GM18519 (cell line): ENCODE measurements around the gene MIEF2.
"Not testable (repeated sequence)": the region's sequence is repeated elsewhere in the genome, so short reads cannot be mapped to it uniquely, and the experiment has no call there.

Experiments
- ATAC-seq: cut with Tn5 transposase; IDR thresholded peaks from one replicate; pipeline ENCODE4 v1.9.1; 2021; ENCODE audit warnings: mild to moderate bottlenecking, moderate library complexity; ENCODE audit not compliant: unreplicated experiment, low FRiP score

The MIEF2 gene

DNA sequence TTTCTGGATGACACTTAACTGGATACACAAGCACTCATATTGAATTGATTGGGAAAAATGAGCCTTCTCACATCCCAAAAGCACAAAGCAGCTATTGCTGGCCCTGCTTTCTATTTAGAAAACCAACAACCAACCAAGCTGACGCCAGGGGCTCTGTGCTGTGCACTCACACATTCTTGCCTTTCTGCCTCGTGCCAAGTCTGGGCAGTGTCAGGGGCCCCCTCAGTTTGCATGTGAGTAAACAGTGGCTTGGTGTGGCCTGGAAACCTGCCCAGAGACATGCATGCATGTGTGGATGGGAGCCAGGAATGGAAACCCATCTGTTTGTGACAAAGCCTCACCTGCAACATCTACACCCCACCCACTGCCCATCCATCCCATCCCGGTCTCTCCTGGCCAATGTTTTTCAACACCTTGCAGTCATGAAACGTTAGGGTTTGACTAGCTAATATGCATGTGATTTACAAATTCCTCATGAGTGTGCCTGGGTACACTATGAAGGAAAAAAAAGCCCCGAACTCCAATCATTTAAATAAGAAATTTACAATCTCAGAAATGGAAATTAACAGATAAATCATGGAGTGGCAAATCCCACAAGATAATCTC lies 20.4 kb downstream of the MIEF2 start:
- no peak for ATAC-seq

DNA sequence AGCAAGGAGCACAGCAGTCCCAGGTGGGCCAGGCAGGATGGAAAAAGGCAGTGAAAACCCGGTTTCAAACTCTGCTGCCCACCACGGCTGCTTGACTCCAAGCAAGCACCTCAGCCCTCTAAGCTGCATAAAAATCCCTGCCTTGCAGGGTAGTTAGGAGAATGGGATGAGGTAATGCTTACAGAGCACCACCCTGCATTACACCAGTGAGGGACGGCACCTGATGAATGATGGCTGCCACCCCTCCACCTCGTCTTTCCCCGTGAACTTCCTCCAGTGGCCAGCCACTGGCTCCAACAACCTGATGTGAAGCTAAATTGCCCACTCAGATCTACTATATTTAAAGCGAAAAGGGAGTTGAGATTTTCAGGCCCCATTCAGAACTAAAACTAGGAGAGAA lies 21.3 kb downstream of the MIEF2 start:
- ATAC-seq: no peak

DNA sequence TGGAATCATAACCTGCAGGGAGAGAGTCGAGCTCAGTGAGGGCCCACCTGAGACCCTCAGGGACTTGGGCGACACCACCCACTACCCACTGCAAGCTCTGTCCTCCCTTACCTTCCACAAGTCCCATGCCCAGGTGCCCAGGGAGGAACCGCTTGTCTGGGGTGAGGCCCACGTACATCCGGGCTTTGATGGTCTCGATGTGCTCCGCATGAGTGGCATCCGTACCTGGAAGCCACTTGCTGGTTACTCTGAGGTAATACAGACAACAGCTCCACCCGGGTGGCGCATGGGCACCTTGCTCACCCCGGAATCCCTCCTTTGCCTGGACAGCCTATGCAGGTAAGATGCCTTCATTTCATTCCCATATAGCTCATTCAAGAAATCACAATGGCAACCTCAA lies 24.8 kb downstream of the MIEF2 start:
- ATAC-seq: no peak

DNA sequence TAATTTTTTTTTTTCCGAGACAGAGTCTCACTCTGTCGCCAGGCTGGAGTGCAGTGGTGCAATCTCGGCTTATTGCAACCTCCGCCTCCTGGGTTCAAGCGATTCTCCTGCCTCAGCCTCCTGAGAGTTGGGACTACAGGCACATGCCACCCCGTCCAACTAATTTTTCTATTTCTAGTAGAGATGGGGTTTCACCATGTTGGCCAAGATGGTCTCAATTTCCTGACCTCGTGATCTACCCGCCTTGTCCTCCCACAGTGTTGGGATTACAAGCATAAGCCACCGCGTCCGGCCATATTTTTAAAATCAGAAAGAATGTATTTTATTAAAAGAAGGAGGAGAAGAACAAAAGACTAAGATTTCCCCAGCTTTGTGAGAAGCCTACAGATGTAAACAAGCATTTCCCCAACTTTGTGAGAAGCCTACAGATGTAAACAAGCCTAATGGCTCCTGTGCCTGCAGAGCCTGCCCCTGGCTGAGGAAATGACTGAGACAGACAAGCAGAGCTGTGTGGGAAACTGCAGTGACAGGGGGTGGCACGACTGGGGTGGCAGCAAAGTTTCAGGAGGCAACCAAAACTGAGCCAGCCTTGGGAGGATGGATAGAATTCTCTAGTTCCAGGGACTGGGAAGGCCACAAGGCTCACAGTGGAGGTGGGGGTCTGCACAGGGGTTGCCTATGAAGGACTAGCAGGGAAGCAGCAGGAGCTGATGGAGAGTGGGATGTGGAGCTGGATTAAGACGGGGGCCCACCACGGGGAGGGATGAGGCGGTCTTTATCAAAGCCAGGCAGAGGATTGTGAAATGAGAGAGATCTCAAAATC lies 31.5 kb downstream of the MIEF2 start:
- ATAC-seq: no peak

DNA sequence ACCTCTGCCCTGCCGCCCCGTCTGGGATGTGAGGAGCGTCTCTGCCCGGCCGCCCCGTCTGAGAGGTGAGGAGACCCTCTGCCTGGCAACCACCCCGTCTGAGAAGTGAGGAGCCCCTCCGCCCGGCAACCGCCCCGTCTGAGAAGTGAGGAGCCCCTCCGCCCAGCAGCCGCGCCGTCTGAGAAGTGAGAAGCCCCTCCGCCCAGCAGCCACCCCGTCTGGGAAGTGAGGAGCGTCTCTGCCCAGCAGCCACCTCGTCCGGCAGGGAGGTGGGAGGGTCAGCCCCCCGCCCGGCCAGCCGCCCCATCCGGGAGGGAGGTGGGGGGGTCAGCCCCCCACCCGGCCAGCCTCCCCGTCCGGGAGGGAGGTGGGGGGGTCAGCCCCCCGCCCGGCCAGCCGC lies 37.6 kb downstream of the MIEF2 start:
- ATAC-seq: not testable (repeated sequence)

DNA sequence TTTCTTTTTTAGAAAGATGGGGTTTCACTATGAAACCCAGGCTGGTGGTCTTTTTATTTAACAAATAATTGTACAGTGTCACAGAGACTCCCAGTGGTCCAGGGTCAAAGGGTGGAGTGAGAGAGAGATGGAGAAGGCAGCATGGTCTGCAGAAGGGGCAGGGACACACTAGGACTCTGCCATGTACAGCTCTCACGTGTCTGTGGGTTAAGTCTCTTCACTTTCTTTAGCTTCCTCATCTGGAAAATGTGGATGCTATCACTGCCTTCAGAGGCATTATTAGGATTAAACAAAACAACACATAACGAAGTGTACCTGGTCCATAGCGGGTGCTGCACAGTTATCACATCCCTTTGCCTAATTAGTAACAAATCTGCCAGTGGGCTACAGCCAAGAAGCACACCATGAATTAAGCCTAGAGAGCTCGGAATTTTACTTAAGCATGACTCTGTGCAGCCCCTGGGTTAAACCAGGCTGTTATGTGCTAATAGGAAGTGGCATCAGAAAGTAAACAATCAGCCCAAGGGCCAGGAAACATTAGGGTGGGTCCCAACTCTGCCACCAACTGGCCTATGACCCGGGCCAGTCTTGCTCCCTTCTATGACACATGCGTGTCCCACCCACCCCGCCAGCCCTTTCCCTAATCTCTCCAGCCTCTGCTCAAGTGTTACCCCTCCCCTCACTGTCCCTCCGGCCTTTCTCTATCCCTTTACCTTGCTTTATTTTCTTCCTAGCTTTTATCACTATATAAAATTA lies 40.4 kb downstream of the MIEF2 start:
- ATAC-seq: no peak

DNA sequence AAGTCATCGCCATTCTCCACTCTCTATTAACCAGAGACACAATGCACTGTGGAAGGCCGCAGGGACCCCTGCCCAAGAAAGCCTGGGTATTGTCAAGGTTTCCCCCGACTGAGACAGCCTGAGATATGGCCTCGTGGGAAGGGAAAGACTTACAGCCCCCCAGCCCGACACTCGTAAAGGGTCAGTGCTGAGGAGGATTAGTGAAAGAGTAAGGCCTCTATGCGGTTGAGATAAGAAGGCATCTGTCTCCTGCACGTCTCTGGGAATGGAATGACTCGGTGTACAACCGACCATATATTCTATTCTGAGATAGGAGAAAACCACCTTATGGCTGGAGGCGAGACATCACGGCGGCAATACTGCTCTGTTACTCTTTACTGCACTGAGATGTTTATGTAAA lies 42.7 kb downstream of the MIEF2 start:
- ATAC-seq: not testable (repeated sequence)

DNA sequence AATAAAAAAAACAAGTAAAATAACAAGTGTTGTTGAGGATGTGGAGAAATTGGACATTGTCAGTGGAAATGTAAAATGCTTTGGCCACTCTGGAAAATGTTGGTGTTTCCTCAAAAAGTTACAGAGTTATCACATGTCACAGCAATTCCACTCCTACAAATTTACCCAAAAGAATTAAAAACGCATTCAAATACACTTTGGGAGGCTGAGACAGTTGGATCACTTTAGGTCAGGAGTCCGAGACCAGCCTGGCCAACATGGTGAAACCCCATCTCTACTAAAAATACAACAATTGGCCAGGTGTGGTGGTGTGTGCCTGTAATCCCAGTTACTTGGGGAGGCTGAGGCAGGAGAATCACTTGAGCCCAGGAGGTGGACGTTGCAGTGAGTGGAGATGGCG lies 48.7 kb downstream of the MIEF2 start:
- ATAC-seq: no peak

DNA sequence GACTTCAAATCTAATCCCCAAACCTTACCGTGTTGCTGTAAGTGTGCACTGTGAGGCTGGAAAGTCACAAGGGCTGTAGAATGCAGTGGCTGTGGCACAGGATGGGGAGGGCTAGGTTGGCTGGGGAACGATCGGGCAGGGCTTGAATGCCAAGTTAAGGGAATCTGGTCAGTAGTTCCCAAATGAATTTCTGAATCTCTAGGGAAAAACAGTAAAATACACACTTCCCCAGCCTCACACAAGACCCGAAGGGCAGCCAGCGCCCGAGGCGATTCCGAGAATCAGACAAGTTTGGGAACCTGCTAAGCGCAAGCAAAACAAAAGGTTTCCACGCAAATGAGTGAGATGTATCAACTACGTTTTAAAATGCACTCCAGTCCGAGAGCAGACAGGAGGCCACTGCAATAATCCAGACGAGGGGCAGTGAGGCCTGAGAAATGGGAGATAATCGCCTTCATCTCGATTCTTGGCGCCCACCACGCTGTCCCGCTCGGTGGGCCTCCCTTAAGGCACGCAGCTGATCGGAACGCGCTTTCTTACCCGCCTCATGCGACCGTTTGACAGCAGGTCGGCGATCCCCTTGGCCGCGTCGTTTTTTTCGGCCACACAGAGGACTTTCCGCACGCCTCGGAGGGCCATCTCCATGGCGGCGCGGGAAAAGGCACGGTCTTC lies 53.7 kb downstream of the MIEF2 start:
- peak; percentile 11 for ATAC-seq

DNA sequence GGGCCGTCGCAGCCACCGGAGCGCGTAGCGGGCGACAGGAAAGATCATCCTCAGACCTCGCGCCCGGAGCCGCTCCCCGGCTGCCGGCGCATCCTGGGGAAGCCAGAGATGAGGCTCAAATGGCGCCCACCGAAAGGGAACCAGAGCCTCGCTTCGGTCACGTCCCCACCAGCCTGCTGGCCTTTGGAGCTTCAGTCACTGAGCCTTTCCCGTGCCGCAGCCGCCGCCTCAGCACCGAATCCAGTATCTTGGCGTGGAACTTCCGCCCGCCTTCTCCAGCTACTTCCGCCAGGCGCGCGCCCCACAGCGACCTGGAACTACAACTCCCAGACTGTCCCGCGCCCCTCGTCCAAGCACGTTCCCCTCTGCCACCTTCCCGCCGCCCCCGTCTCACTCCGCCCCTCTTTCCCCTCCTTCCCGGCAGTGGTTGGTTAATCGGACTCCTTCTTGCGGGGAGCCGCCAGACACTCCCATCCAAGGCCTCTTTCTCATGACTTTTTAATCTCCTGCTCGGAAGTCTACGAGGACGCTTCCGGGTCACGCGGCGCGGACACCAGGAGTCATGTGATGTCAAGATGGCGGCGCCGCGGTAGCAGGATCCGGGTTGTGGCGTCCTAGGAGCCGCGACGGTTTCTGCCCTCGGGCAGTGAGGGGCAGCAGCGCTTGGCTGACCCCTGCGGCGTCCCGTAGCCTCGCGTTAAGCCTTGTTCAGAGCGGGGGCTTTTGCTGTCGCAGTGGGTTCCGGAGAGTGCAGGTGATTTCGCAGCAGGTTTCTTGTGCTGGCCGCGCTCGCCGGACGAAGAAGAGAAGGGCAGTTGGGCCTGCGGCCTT lies 54.5 kb downstream of the MIEF2 start, which contains the start of the genes SMCR8 and TOP3A:
TSS of gene SMCR8 (plus strand) at position 563 of the 831 bp plus-strand sequence. CDS start 497 bp downstream, outside the sequence.
TSS of gene TOP3A (minus strand) at position 264 of the 831 bp plus-strand sequence. CDS start at position 48, 216 bp downstream.
- ATAC-seq: peak; percentile 55

DNA sequence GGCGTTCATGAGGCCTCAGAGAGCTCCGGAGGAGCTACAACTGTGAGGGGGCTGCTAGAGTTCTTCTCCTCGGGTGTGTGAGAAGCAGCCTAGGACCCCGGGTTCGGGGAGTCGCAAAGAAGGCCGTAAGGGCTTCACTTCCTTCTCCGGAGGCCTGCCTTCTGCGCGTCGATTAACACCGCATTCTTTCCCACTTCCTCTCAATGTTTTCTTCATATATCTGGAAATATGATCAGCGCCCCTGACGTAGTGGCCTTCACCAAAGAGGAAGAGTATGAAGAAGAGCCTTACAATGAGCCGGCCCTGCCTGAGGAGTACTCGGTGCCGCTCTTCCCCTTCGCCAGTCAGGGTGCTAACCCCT lies 55.1 kb downstream of the MIEF2 start:
- peak; percentile 2 for ATAC-seq

DNA sequence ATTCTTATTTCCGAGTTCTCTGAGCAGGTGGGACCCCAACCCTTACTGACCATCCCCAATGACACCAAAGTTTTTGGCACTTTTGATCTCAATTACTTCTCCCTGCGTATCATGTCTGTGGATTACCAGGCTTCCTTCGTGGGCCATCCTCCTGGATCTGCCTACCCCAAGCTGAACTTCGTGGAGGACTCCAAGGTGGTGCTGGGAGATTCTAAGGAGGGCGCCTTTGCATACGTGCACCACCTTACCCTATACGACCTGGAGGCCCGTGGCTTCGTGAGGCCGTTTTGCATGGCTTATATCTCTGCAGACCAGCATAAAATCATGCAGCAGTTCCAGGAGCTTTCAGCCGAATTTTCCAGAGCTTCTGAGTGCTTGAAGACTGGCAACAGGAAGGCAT lies 55.5 kb downstream of the MIEF2 start:
- ATAC-seq: no peak
